Body of pancreas (tissue), 4 donors: ENCODE data around the gene PCDH9.

Source experiments
- CTCF ChIP-seq, 7 experiments: fragments of 450-650 bp in 4 of 7; fragments of 200-600 bp in 3 of 7; sonication (generic) in 3 of 7; IDR thresholded peaks; one replicate each; pipeline ENCODE4 v1.5.1; 2016 to 2019; ENCODE audit warnings: antibody characterized with exemption in 7 of 7
- POLR2A ChIP-seq, 3 donors: fragments of 450-650 bp; IDR thresholded peaks; one replicate each; pipeline ENCODE4 v1.6.1; 2016; ENCODE audit warnings: antibody characterized with exemption in 3 of 3, mild to moderate bottlenecking in 2 of 3

GRCh38 chr13:66984241-66984640 lies 245.9 kb downstream of the PCDH9 start:
- TF ChIP-seq POLR2A (IDR thresholded peaks at IDR 0.05) (no peak), CTCF (IDR thresholded peaks at IDR 0.05) (no peak)
